WTC11 (cell line): ENCODE results near the gene KLF13. TPM values are rescaled to one million over a fixed set of nuclear protein-coding genes. Genes with fewer than 3 reads are reported as not detected.

Experiments
- AFF4 ChIP-seq: sonication (generic); formaldehyde crosslinking; IDR thresholded peaks from 2 replicates; pipeline ENCODE4 v1.8.1; 2023; ENCODE audit warnings: mild to moderate bottlenecking, missing genetic modification reagents, borderline replicate concordance
- ATF3 ChIP-seq: sonication (generic); formaldehyde crosslinking; conservative IDR thresholded peaks from 2 replicates; pipeline ENCODE4 v1.8.1; 2022; ENCODE audit warnings: mild to moderate bottlenecking, missing genetic modification reagents
- CREM ChIP-seq: sonication (generic); formaldehyde crosslinking; IDR thresholded peaks from 2 replicates; pipeline ENCODE4 v1.8.1; 2022; ENCODE audit warnings: mild to moderate bottlenecking, missing genetic modification reagents, moderate library complexity
- ERG ChIP-seq: fragments of 250-450 bp; sonication (Bioruptor Pico); IDR thresholded peaks from 2 replicates; pipeline ENCODE4 v1.8.0; 2021; ENCODE audit warnings: mild to moderate bottlenecking
- STAT6 ChIP-seq: sonication (generic); formaldehyde crosslinking; conservative IDR thresholded peaks from 2 replicates; pipeline ENCODE4 v1.8.1; 2023; ENCODE audit warnings: mild to moderate bottlenecking, low read depth, missing genetic modification reagents, moderate library complexity
- TP53 ChIP-seq: sonication (generic); formaldehyde crosslinking; IDR thresholded peaks from 2 replicates; pipeline ENCODE4 v1.8.1; 2023; ENCODE audit warnings: mild to moderate bottlenecking, missing genetic modification reagents
- ZNF317 ChIP-seq: sonication (generic); formaldehyde crosslinking; IDR thresholded peaks from 2 replicates; pipeline ENCODE4 v1.8.1; 2023; ENCODE audit warnings: low read depth, mild to moderate bottlenecking, moderate library complexity, missing genetic modification reagents, borderline replicate concordance
- total RNA-seq: library from RNA; stranded (reverse); gene quantifications from 3 replicates; pipeline ENCODE4 v1.2.3, GENCODE V29; 2021
- TF ChIP-seq, protein P1 (sequence below): sonication (generic); formaldehyde crosslinking; IDR thresholded peaks from 2 replicates; pipeline ENCODE4 v1.8.0; 2022; ENCODE audit warnings: missing genetic modification reagents
- TF ChIP-seq, protein P2 (sequence below): sonication (generic); formaldehyde crosslinking; IDR thresholded peaks from 2 replicates; pipeline ENCODE4 v1.8.1; 2023; ENCODE audit warnings: mild to moderate bottlenecking, moderate library complexity, missing genetic modification reagents
- TF ChIP-seq, protein P3 (sequence below): sonication (generic); formaldehyde crosslinking; IDR thresholded peaks from 2 replicates; pipeline ENCODE4 v1.8.1; 2022; ENCODE audit warnings: mild to moderate bottlenecking, missing genetic modification reagents, moderate library complexity, borderline replicate concordance
- TF ChIP-seq, protein P4 (sequence below): sonication (generic); formaldehyde crosslinking; IDR thresholded peaks from 2 replicates; pipeline ENCODE4 v1.8.1; 2023; ENCODE audit warnings: mild to moderate bottlenecking, missing genetic modification reagents

Gene KLF13
- total RNA-seq, 1 experiment from 2014 or later: 38.1 TPM

DNA sequence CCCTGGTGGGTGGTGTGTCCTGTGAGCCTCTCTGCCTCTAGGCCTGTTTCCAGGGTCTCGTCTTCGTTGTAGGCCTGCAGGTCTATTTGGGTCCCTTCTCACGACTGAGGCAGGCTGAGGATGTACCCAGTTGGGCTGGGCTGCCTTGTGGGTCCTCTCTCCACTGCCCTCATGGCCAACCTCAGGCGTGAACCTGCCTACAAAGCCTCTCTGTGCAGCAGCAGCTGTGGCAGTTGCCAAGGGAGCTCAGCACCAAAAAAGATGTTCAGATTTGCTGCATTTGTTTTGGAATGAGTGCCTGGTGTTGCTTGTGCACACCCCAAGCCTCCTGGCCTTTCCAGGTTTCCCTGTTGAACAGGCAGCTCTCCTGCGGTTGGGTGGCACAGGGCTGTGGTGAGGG is 13.4 kb downstream of the KLF13 start (continued):
- TF ChIP-seq AFF4 (CRISPR knock-in tag): no peak
- TF ChIP-seq CREM: no peak
- TF ChIP-seq, protein P1, sequence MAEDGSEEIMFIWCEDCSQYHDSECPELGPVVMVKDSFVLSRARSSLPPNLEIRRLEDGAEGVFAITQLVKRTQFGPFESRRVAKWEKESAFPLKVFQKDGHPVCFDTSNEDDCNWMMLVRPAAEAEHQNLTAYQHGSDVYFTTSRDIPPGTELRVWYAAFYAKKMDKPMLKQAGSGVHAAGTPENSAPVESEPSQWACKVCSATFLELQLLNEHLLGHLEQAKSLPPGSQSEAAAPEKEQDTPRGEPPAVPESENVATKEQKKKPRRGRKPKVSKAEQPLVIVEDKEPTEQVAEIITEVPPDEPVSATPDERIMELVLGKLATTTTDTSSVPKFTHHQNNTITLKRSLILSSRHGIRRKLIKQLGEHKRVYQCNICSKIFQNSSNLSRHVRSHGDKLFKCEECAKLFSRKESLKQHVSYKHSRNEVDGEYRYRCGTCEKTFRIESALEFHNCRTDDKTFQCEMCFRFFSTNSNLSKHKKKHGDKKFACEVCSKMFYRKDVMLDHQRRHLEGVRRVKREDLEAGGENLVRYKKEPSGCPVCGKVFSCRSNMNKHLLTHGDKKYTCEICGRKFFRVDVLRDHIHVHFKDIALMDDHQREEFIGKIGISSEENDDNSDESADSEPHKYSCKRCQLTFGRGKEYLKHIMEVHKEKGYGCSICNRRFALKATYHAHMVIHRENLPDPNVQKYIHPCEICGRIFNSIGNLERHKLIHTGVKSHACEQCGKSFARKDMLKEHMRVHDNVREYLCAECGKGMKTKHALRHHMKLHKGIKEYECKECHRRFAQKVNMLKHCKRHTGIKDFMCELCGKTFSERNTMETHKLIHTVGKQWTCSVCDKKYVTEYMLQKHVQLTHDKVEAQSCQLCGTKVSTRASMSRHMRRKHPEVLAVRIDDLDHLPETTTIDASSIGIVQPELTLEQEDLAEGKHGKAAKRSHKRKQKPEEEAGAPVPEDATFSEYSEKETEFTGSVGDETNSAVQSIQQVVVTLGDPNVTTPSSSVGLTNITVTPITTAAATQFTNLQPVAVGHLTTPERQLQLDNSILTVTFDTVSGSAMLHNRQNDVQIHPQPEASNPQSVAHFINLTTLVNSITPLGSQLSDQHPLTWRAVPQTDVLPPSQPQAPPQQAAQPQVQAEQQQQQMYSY: no peak
- TF ChIP-seq, protein P2, sequence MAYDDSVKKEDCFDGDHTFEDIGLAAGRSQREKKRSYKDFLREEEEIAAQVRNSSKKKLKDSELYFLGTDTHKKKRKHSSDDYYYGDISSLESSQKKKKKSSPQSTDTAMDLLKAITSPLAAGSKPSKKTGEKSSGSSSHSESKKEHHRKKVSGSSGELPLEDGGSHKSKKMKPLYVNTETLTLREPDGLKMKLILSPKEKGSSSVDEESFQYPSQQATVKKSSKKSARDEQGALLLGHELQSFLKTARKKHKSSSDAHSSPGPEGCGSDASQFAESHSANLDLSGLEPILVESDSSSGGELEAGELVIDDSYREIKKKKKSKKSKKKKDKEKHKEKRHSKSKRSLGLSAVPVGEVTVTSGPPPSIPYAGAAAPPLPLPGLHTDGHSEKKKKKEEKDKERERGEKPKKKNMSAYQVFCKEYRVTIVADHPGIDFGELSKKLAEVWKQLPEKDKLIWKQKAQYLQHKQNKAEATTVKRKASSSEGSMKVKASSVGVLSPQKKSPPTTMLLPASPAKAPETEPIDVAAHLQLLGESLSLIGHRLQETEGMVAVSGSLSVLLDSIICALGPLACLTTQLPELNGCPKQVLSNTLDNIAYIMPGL: no peak
- no peak for TF ChIP-seq ZNF317
- TF ChIP-seq TP53 (CRISPR knock-in tag): no peak
- no peak for TF ChIP-seq STAT6 (CRISPR knock-in tag)
- TF ChIP-seq, protein P3, sequence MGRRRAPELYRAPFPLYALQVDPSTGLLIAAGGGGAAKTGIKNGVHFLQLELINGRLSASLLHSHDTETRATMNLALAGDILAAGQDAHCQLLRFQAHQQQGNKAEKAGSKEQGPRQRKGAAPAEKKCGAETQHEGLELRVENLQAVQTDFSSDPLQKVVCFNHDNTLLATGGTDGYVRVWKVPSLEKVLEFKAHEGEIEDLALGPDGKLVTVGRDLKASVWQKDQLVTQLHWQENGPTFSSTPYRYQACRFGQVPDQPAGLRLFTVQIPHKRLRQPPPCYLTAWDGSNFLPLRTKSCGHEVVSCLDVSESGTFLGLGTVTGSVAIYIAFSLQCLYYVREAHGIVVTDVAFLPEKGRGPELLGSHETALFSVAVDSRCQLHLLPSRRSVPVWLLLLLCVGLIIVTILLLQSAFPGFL: no peak
- no peak for TF ChIP-seq ATF3
- TF ChIP-seq ERG (CRISPR knock-in tag): no peak
- TF ChIP-seq, protein P4, sequence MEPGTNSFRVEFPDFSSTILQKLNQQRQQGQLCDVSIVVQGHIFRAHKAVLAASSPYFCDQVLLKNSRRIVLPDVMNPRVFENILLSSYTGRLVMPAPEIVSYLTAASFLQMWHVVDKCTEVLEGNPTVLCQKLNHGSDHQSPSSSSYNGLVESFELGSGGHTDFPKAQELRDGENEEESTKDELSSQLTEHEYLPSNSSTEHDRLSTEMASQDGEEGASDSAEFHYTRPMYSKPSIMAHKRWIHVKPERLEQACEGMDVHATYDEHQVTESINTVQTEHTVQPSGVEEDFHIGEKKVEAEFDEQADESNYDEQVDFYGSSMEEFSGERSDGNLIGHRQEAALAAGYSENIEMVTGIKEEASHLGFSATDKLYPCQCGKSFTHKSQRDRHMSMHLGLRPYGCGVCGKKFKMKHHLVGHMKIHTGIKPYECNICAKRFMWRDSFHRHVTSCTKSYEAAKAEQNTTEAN (CRISPR knock-in tag): no peak
